Common myeloid progenitor, CD34-positive (primary cell): ENCODE results near the gene BUD23.
"Not testable (repeated sequence)": the region's sequence is repeated elsewhere in the genome, so short reads cannot be mapped to it uniquely, and the experiment has no call there.

Experiments used
- CTCF ChIA-PET: fragments of 350-600 bp; sonication (Branson Sonifier 250); formaldehyde crosslinking; loops from one replicate; lab custom pipeline; 2021; ENCODE audit warnings: antibody characterized with exemption; lab: Charles Lee
- POLR2A ChIA-PET: fragments of 350-600 bp; sonication (Branson Sonifier 250); formaldehyde crosslinking; loops from one replicate; lab custom pipeline; 2021; ENCODE audit warnings: antibody characterized with exemption; lab: Charles Lee
- DNase-seq, 3 donors: peaks; one replicate each; pipeline versions ENCODE4 v3.0.0 to v3.0.0-alpha.2; 2013
- H3K27ac ChIP-seq, 2 experiments: 1 replicate in 1 of 2; 2 replicates in 1 of 2; pipeline ENCODE4 v1.7.0; 2013; ENCODE audit warnings: inconsistent platforms in 2 of 2, low read length in 2 of 2, mild to moderate bottlenecking in 2 of 2, low read depth in 1 of 2, moderate library complexity in 1 of 2; ENCODE audit not compliant: severe bottlenecking in 2 of 2, insufficient read depth in 1 of 2, poor library complexity in 1 of 2
- H3K27me3 ChIP-seq, 5 experiments: replicated peaks in 2 of 5; 1 replicate in 3 of 5; 2 replicates in 2 of 5; pipeline versions ENCODE4 v1.6.1 to v1.7.0; 2013; ENCODE audit warnings: low read length in 4 of 5, mild to moderate bottlenecking in 2 of 5, moderate library complexity in 2 of 5, inconsistent platforms in 1 of 5; ENCODE audit not compliant: insufficient read depth in 5 of 5, control insufficient read depth in 4 of 5
- H3K36me3 ChIP-seq, 4 experiments: 1 replicate in 2 of 4; 2 replicates in 2 of 4; pipeline versions ENCODE4 v1.6.1 to v1.7.0; 2013; ENCODE audit warnings: low read length in 3 of 4, control low read depth in 1 of 4, mild to moderate bottlenecking in 1 of 4; ENCODE audit not compliant: control insufficient read depth in 4 of 4, insufficient read depth in 4 of 4
- H3K4me1 ChIP-seq, 4 experiments: 1 replicate in 3 of 4; 2 replicates in 1 of 4; pipeline versions ENCODE4 v1.6.1 to v1.7.1; 2013; ENCODE audit warnings: low read length in 3 of 4, mild to moderate bottlenecking in 3 of 4, control low read depth in 1 of 4, inconsistent platforms in 1 of 4, moderate library complexity in 1 of 4; ENCODE audit not compliant: control insufficient read depth in 4 of 4, insufficient read depth in 4 of 4; ENCODE audit errors: control extremely low read depth in 1 of 4
- H3K4me3 ChIP-seq, 7 experiments: 1 replicate in 4 of 7; 2 replicates in 3 of 7; pipeline versions ENCODE4 v1.5.1 to v1.7.0; 2013; ENCODE audit warnings: mild to moderate bottlenecking in 7 of 7, low read length in 6 of 7, moderate library complexity in 6 of 7, inconsistent platforms in 2 of 7, low read depth in 2 of 7, control low read depth in 1 of 7; ENCODE audit not compliant: insufficient read depth in 4 of 7, control insufficient read depth in 1 of 7; ENCODE audit errors: extremely low read depth in 1 of 7
- H3K9me3 ChIP-seq, 5 experiments: 1 replicate in 4 of 5; 2 replicates in 1 of 5; pipeline versions ENCODE4 v1.6.1 to v1.7.1; 2013; ENCODE audit warnings: low read length in 4 of 5, mild to moderate bottlenecking in 2 of 5, inconsistent platforms in 1 of 5, low read depth in 1 of 5, moderate library complexity in 1 of 5; ENCODE audit not compliant: control insufficient read depth in 4 of 5, insufficient read depth in 2 of 5; ENCODE audit errors: control extremely low read depth in 1 of 5
- WGBS: methylation state at CpG from one replicate; pipeline ENCODE4 v1.1.5; 2013; ENCODE audit not compliant: insufficient coverage; 5-methylcytosine and 5-hydroxymethylcytosine counted together

Gene BUD23

GRCh38 chr7:73717025-73717807 lies 33.8 kb downstream of the BUD23 start:
- peaks cover 0 to 89% (median 46%) of the 10 kb centered on the region in 5 experiments for H3K27me3 ChIP-seq
- ChIA-PET CTCF (interaction anchor here (0.5 to 3.0 kb wide), 9 partner anchors 11 to 118 kb away, joined by 3 to 9 read pairs (median 3); no protein-coding TSS in a partner anchor), POLR2A (interaction anchor here (1.0 kb wide), 1 partner anchor 10 kb away, joined by 3 read pairs; no protein-coding TSS in a partner anchor)
- WGBS: 56% methylated on average over 3 of the region's 13 CpGs
- H3K4me3 ChIP-seq: peak overlapping the region in 1 of 7 experiments; percentile 19
- no peak overlapping the region for H3K27ac ChIP-seq
- no peaks in the 10 kb centered on the region for H3K9me3 ChIP-seq
- no peak for DNase-seq
- H3K4me1 ChIP-seq: peaks cover 0 to 46% (median 42%) of the 10 kb centered on the region in 4 experiments
- H3K36me3 ChIP-seq: no peaks in the 10 kb centered on the region

GRCh38 chr7:73717991-73718405 lies 34.6 kb downstream of the BUD23 start:
- POLR2A ChIA-PET: interaction anchor here (0.6 to 1.0 kb wide), 2 partner anchors 11 to 38 kb away, joined by 3 read pairs; no protein-coding TSS in a partner anchor

GRCh38 chr7:73718438-73718881 lies 35.1 kb downstream of the BUD23 start:
- WGBS: 14% methylated on average over 3 of the region's 9 CpGs
- CTCF ChIA-PET: interaction anchor here (1.0 to 3.0 kb wide), 3 partner anchors 12 to 112 kb away, joined by 3 to 9 read pairs (median 5); no protein-coding TSS in a partner anchor
- no peak for DNase-seq

More at GRCh38 chr7:73717991-73718405, 34.6 kb downstream of the BUD23 start:
- Histone ChIP-seq H3K4me3 (peak overlapping the region in 2 of 7 experiments; percentile 19 to 20), H3K27ac (no peak overlapping the region), H3K4me1 (peaks cover 0 to 46% (median 42%) of the 10 kb centered on the region in 4 experiments), H3K36me3 (no peaks in the 10 kb centered on the region), H3K27me3 (peaks cover 0 to 88% (median 43%) of the 10 kb centered on the region in 5 experiments), H3K9me3 (no peaks in the 10 kb centered on the region)
- DNase-seq: peak; percentile 93 to 97 (median 96)
- WGBS: 0% methylated on average over 7 of the region's 10 CpGs
- CTCF ChIA-PET: interaction anchor here (1.0 to 3.0 kb wide), 4 partner anchors 11 to 111 kb away, joined by 3 to 9 read pairs (median 4); no protein-coding TSS in a partner anchor

GRCh38 chr7:73718905-73719805 lies 35.8 kb downstream of the BUD23 start, which contains the start of gene STX1A:
Gene STX1A, minus strand, starts transcription at chr7:73719669. Its CDS starts 38 bp downstream, at chr7:73719631.
- H3K27ac ChIP-seq: no peak within 1 kb of the TSS
- ChIA-PET CTCF (interaction anchor here (1.2 to 1.3 kb wide), 3 partner anchors 8 to 112 kb away, joined by 3 to 6 read pairs (median 3); no protein-coding TSS in a partner anchor), POLR2A (no interaction called here)
- 3% methylated on average over 53 of the region's 96 CpGs for WGBS
- H3K4me3 ChIP-seq: peak within 1 kb of the TSS in 5 of 7 experiments; percentile 8 to 55 (median 48)
- no peaks in the 10 kb centered on the region for H3K36me3 ChIP-seq
- DNase-seq: peak in 2 of 3 donors; percentile 35 to 45
- peaks cover 0 to 46% (median 42%) of the 10 kb centered on the region in 4 experiments for H3K4me1 ChIP-seq
- peaks cover 0 to 87% (median 38%) of the 10 kb centered on the region in 5 experiments for H3K27me3 ChIP-seq
- no peaks in the 10 kb centered on the region for H3K9me3 ChIP-seq

More at GRCh38 chr7:73718438-73718881, 35.1 kb downstream of the BUD23 start:
- H3K27ac ChIP-seq: no peak overlapping the region
- peaks cover 0 to 86% (median 43%) of the 10 kb centered on the region in 5 experiments for H3K27me3 ChIP-seq
- POLR2A ChIA-PET: interaction anchor here (0.6 to 1.0 kb wide), 2 partner anchors 12 to 39 kb away, joined by 3 read pairs; no protein-coding TSS in a partner anchor
- H3K4me3 ChIP-seq: peak overlapping the region in 1 of 7 experiments; percentile 20
- no peaks in the 10 kb centered on the region for H3K9me3 ChIP-seq
- peaks cover 0 to 46% (median 42%) of the 10 kb centered on the region in 4 experiments for H3K4me1 ChIP-seq
- H3K36me3 ChIP-seq: no peaks in the 10 kb centered on the region

- CTCF ChIA-PET: interaction anchor here (1.2 to 1.3 kb wide), 3 partner anchors 8 to 113 kb away, joined by 3 to 6 read pairs (median 3); no protein-coding TSS in a partner anchor
These were observed 36.4 kb downstream of the BUD23 start for GRCh38 chr7:73719806-73720169.

GRCh38 chr7:73720443-73720842 lies 37.0 kb downstream of the BUD23 start:
- H3K27ac ChIP-seq, H3K36me3 ChIP-seq, DNase-seq, POLR2A ChIA-PET, H3K4me3 ChIP-seq, H3K9me3 ChIP-seq: not testable (repeated sequence)
- CTCF ChIA-PET: interaction anchor here (0.7 to 1.2 kb wide), 3 partner anchors 9 to 113 kb away, joined by 3 to 6 read pairs (median 4); no protein-coding TSS in a partner anchor
- Histone ChIP-seq H3K27me3 (peaks cover 0 to 86% (median 42%) of the 10 kb centered on the region in 5 experiments), H3K4me1 (peaks cover 0 to 44% (median 40%) of the 10 kb centered on the region in 4 experiments)
- 90% methylated on average over 5 of the region's 9 CpGs for WGBS

More at GRCh38 chr7:73719806-73720169, 36.4 kb downstream of the BUD23 start:
- peaks cover 0 to 86% (median 42%) of the 10 kb centered on the region in 5 experiments for H3K27me3 ChIP-seq
- H3K27ac ChIP-seq: no peak overlapping the region
- H3K36me3 ChIP-seq: no peaks in the 10 kb centered on the region
- no peak for DNase-seq
- POLR2A ChIA-PET: no interaction called here
- no peaks in the 10 kb centered on the region for H3K9me3 ChIP-seq
- H3K4me3 ChIP-seq: no peak overlapping the region
- peaks cover 0 to 46% (median 42%) of the 10 kb centered on the region in 4 experiments for H3K4me1 ChIP-seq
- WGBS: 15% methylated on average over 15 of the region's 16 CpGs
